Neural crest cell (in vitro differentiated cells): ENCODE measurements around the gene SH3PXD2A. TPM values are rescaled to one million over a fixed set of nuclear protein-coding genes. Genes with fewer than 3 reads are reported as not detected.

Experiments
- DNase-seq: peaks from one replicate; pipeline ENCODE4 v3.0.0; 2021; ENCODE audit warnings: low read depth, mixed read lengths, low spot score
- H3K27ac Mint-ChIP-seq: one replicate; pipeline ENCODE4 v1.8.0; 2021; ENCODE audit warnings: mild to moderate bottlenecking, mixed read lengths; ENCODE audit not compliant: unreplicated experiment
- H3K27me3 Mint-ChIP-seq: 2 replicates; pipeline ENCODE4 v1.8.0; 2021; ENCODE audit warnings: low read depth, mild to moderate bottlenecking, mixed read lengths
- H3K36me3 Mint-ChIP-seq: 2 replicates; pipeline ENCODE4 v1.8.0; 2021; ENCODE audit warnings: low read depth, mild to moderate bottlenecking, mixed read lengths
- H3K4me1 Mint-ChIP-seq: 2 replicates; pipeline ENCODE4 v1.8.0; 2021; ENCODE audit warnings: mixed read lengths
- H3K4me3 Mint-ChIP-seq: one replicate; pipeline ENCODE4 v1.8.0; 2021; ENCODE audit warnings: mild to moderate bottlenecking, mixed read lengths
- H3K9me3 Mint-ChIP-seq: 2 replicates; pipeline ENCODE4 v1.8.0; 2021; ENCODE audit warnings: mixed read lengths
- CTCF ChIP-seq: fragments of 200-600 bp; sonication (generic); conservative IDR thresholded peaks from 2 replicates; pipeline ENCODE4 v1.5.0; 2021; ENCODE audit warnings: antibody characterized with exemption, mild to moderate bottlenecking
- total RNA-seq: library from RNA; stranded (reverse); gene quantifications from 2 replicates; pipeline ENCODE4 v1.2.1, GENCODE V29; 2021

SH3PXD2A gene
- total RNA-seq, 1 donor from 2014 or later: 22.8 TPM

- no peak for TF ChIP-seq CTCF
- DNase-seq: no peak
- no peaks in the 10 kb centered on the region for H3K9me3 Mint-ChIP-seq
- H3K27ac Mint-ChIP-seq: no peak overlapping the region
- H3K36me3 Mint-ChIP-seq: no peaks in the 10 kb centered on the region
- H3K4me3 Mint-ChIP-seq: no peak overlapping the region
- H3K4me1 Mint-ChIP-seq: peaks cover 10% of the 10 kb centered on the region
- H3K27me3 Mint-ChIP-seq: no peaks in the 10 kb centered on the region
Measured at GRCh38 chr10:103669944-103670343, 185.4 kb downstream of the SH3PXD2A start.

GRCh38 chr10:103669243-103669929 lies 186.0 kb downstream of the SH3PXD2A start:
- Mint-ChIP-seq H3K36me3 (no peaks in the 10 kb centered on the region), H3K27ac (no peak overlapping the region), H3K4me3 (no peak overlapping the region), H3K9me3 (no peaks in the 10 kb centered on the region), H3K27me3 (no peaks in the 10 kb centered on the region), H3K4me1 (peaks cover 10% of the 10 kb centered on the region)
- no peak for TF ChIP-seq CTCF
- no peak for DNase-seq

GRCh38 chr10:103668351-103669242 lies 186.8 kb downstream of the SH3PXD2A start:
- no peak overlapping the region for H3K4me3 Mint-ChIP-seq
- peaks cover 4% of the 10 kb centered on the region for H3K4me1 Mint-ChIP-seq
- no peaks in the 10 kb centered on the region for H3K9me3 Mint-ChIP-seq
- no peak overlapping the region for H3K27ac Mint-ChIP-seq
- no peaks in the 10 kb centered on the region for H3K27me3 Mint-ChIP-seq
- no peaks in the 10 kb centered on the region for H3K36me3 Mint-ChIP-seq
- DNase-seq: no peak
- no peak for TF ChIP-seq CTCF

GRCh38 chr10:103667356-103667755 lies 188.0 kb downstream of the SH3PXD2A start:
- H3K4me3 Mint-ChIP-seq: peak overlapping the region; percentile 38
- H3K27me3 Mint-ChIP-seq: no peaks in the 10 kb centered on the region
- H3K36me3 Mint-ChIP-seq: no peaks in the 10 kb centered on the region
- H3K27ac Mint-ChIP-seq: no peak overlapping the region
- peaks cover 8% of the 10 kb centered on the region for H3K4me1 Mint-ChIP-seq
- no peaks in the 10 kb centered on the region for H3K9me3 Mint-ChIP-seq
- no peak for TF ChIP-seq CTCF
- DNase-seq: no peak

- H3K36me3 Mint-ChIP-seq: no peaks in the 10 kb centered on the region
- H3K4me3 Mint-ChIP-seq: no peak overlapping the region
- no peaks in the 10 kb centered on the region for H3K9me3 Mint-ChIP-seq
- H3K27me3 Mint-ChIP-seq: no peaks in the 10 kb centered on the region
- DNase-seq: no peak
- TF ChIP-seq CTCF: no peak
- peaks cover 8% of the 10 kb centered on the region for H3K4me1 Mint-ChIP-seq
- no peak overlapping the region for H3K27ac Mint-ChIP-seq
Measured at GRCh38 chr10:103666762-103667150, 188.6 kb downstream of the SH3PXD2A start.
